ENCODE data around the gene PIAS4.
"Not testable (repeated sequence)": the region's sequence is repeated elsewhere in the genome, so short reads cannot be mapped to it uniquely, and the experiment has no call there.

PIAS4 gene

GRCh38 chr19:3998667-3999412 lies 8.7 kb upstream of the PIAS4 start:
- not testable (repeated sequence) for DNase-seq (ENCODE audit: low spot score)

- not testable (repeated sequence) for DNase-seq (ENCODE audit: low spot score)
Measured at GRCh38 chr19:4000798-4001197, 6.7 kb upstream of the PIAS4 start.

GRCh38 chr19:4005436-4005835 lies 2.1 kb upstream of the PIAS4 start:
- not testable (repeated sequence) for DNase-seq (ENCODE audit: low spot score)

GRCh38 chr19:4007836-4008539 lies 452 bp downstream of the PIAS4 start:
- DNase-seq (ENCODE audit: low spot score): no peak

GRCh38 chr19:4009990-4010807 lies 2.7 kb downstream of the PIAS4 start:
- no peak for DNase-seq (ENCODE audit: low spot score)

- DNase-seq (ENCODE audit: low spot score): no peak
Measured at GRCh38 chr19:4010808-4011110, 3.2 kb downstream of the PIAS4 start.

GRCh38 chr19:4011430-4011829 lies 3.9 kb downstream of the PIAS4 start:
- DNase-seq (ENCODE audit: low spot score): not testable (repeated sequence)

GRCh38 chr19:4012092-4012974 lies 4.8 kb downstream of the PIAS4 start:
- no peak for DNase-seq (ENCODE audit: low spot score)

GRCh38 chr19:4012975-4013634 lies 5.6 kb downstream of the PIAS4 start:
- DNase-seq (ENCODE audit: low spot score): no peak

GRCh38 chr19:4013886-4014540 lies 6.5 kb downstream of the PIAS4 start:
- peak; percentile 68 for DNase-seq (ENCODE audit: low spot score)

- DNase-seq (ENCODE audit: low spot score): no peak
Measured at GRCh38 chr19:4014541-4015491, 7.3 kb downstream of the PIAS4 start.

- DNase-seq (ENCODE audit: low spot score): no peak
Measured at GRCh38 chr19:4015705-4016402, 8.3 kb downstream of the PIAS4 start.

GRCh38 chr19:4016486-4016885 lies 8.9 kb downstream of the PIAS4 start:
- DNase-seq (ENCODE audit: low spot score): peak; percentile 94

GRCh38 chr19:4016903-4017638 lies 9.5 kb downstream of the PIAS4 start:
- no peak for DNase-seq (ENCODE audit: low spot score)

GRCh38 chr19:4018140-4018613 lies 10.6 kb downstream of the PIAS4 start:
- peak; percentile 50 for DNase-seq (ENCODE audit: low spot score)

- DNase-seq (ENCODE audit: low spot score): no peak
Measured at GRCh38 chr19:4018775-4019504, 11.4 kb downstream of the PIAS4 start.

- DNase-seq (ENCODE audit: low spot score): no peak
Measured at GRCh38 chr19:4019578-4019977, 12.0 kb downstream of the PIAS4 start.

All from Ammon's horn (tissue), 1 donor.